H1 (cell line): Measurements from ENCODE around the gene OSBPL5. TPM values are rescaled to one million over a fixed set of nuclear protein-coding genes. Genes with fewer than 3 reads are reported as not detected.

Source experiments
- CTCF ChIA-PET: fragments of 300-600 bp; sonication (Branson Sonifier 250); formaldehyde crosslinking; loops from one replicate; lab custom pipeline; 2021; ENCODE audit not compliant: partially characterized antibody; lab: Charles Lee
- POLR2A ChIA-PET: fragments of 300-600 bp; sonication (Branson Sonifier 250); formaldehyde crosslinking; loops from one replicate; lab custom pipeline; 2021; ENCODE audit warnings: inconsistent platforms; ENCODE audit not compliant: partially characterized antibody; lab: Charles Lee
- DNase-seq, 2 experiments: peaks; one replicate each; pipeline versions ENCODE4 v3.0.0 to v3.0.0-alpha.2; 2010 to 2022; ENCODE audit warnings: low spot score in 2 of 2, low read depth in 1 of 2, mixed read lengths in 1 of 2
- FAIRE-seq: peaks from 2 replicates; lab custom pipeline; 2011; peaks lifted over from hg19 to GRCh38; lab: Jason Lieb, UNC
- H2AFZ ChIP-seq: 2 replicates; pipeline ENCODE4 v1.8.1; 2012; ENCODE audit warnings: low read length, inconsistent platforms
- H2AK5ac ChIP-seq: 2 replicates; pipeline ENCODE4 v1.6.1; 2013; ENCODE audit warnings: low read depth, low read length
- H2BK120ac ChIP-seq: replicated peaks from 2 replicates; pipeline ENCODE3; 2013; ENCODE audit warnings: low read depth, low read length, inconsistent platforms
- H2BK12ac ChIP-seq: 2 replicates; pipeline ENCODE4 v1.6.1; 2013; ENCODE audit warnings: low read depth, low read length
- H2BK15ac ChIP-seq: 2 replicates; pipeline ENCODE4 v1.6.1; 2013; ENCODE audit warnings: low read length
- H2BK20ac ChIP-seq: 2 replicates; pipeline ENCODE4 v1.6.1; 2013; ENCODE audit warnings: low read length
- H2BK5ac ChIP-seq: 2 replicates; pipeline ENCODE4 v1.6.1; 2013; ENCODE audit warnings: low read depth, low read length
- H3K14ac ChIP-seq: 2 replicates; pipeline ENCODE4 v1.6.1; 2013; ENCODE audit warnings: inconsistent platforms; ENCODE audit not compliant: insufficient read length
- H3K18ac ChIP-seq: 2 replicates; pipeline ENCODE4 v1.6.1; 2013; ENCODE audit warnings: low read length; ENCODE audit errors: extremely low read depth
- H3K23ac ChIP-seq: 2 replicates; pipeline ENCODE4 v1.6.1; 2013; ENCODE audit warnings: inconsistent platforms; ENCODE audit not compliant: insufficient read length
- H3K23me2 ChIP-seq: 2 replicates; pipeline ENCODE4 v1.6.1; 2013; ENCODE audit warnings: low read depth, low read length
- H3K27ac ChIP-seq: 2 replicates; pipeline ENCODE4 v1.6.1; 2011; ENCODE audit warnings: low read depth, low read length, inconsistent platforms
- H3K27me3 ChIP-seq, 4 experiments: replicated peaks in 1 of 4; 1 replicate in 1 of 4; 2 replicates in 3 of 4; pipeline versions ENCODE4 v1.6.1 to v1.8.1; 2011 to 2013; ENCODE audit warnings: low read length in 3 of 4, mild to moderate bottlenecking in 3 of 4, inconsistent platforms in 2 of 4, mixed read lengths in 2 of 4, moderate library complexity in 1 of 4; ENCODE audit not compliant: control insufficient read depth in 3 of 4, insufficient read depth in 3 of 4; ENCODE audit errors: extremely low read depth in 1 of 4
- H3K36me3 ChIP-seq, 4 experiments: 2 replicates each; pipeline versions ENCODE4 v1.6.1 to v1.8.1; 2011 to 2013; ENCODE audit warnings: mild to moderate bottlenecking in 4 of 4, low read length in 3 of 4, moderate library complexity in 2 of 4, control low read depth in 1 of 4, inconsistent platforms in 1 of 4; ENCODE audit not compliant: insufficient read depth in 4 of 4, control insufficient read depth in 2 of 4
- H3K4ac ChIP-seq: replicated peaks from 2 replicates; pipeline ENCODE3; 2013; ENCODE audit warnings: low read length, low read depth, mixed read lengths, inconsistent platforms; ENCODE audit not compliant: insufficient read length
- H3K4me1 ChIP-seq, 4 experiments: replicated peaks in 1 of 4; 1 replicate in 1 of 4; 2 replicates in 3 of 4; pipeline versions ENCODE4 v1.6.1 to v1.8.1; 2011 to 2013; ENCODE audit warnings: low read length in 3 of 4, inconsistent platforms in 2 of 4, mixed read lengths in 1 of 4; ENCODE audit not compliant: insufficient read depth in 4 of 4, control insufficient read depth in 3 of 4
- H3K4me2 ChIP-seq, 2 experiments: 2 replicates each; pipeline versions ENCODE4 v1.6.1 to v1.8.1; 2011 to 2013; ENCODE audit warnings: low read depth in 2 of 2, low read length in 2 of 2, control low read depth in 1 of 2, inconsistent platforms in 1 of 2, mild to moderate bottlenecking in 1 of 2; ENCODE audit not compliant: insufficient read depth in 1 of 2
- H3K4me3 ChIP-seq, 4 experiments: fragments of 200-600, 300-600 bp in 1 of 4; sonication (generic), shearing (Covaris generic), sonication (Bioruptor Twin) in 1 of 4; 2 replicates each; pipeline versions ENCODE4 v1.5.1 to v1.8.1; 2011 to 2016; ENCODE audit warnings: low read length in 4 of 4, low read depth in 3 of 4, control low read depth in 2 of 4, inconsistent platforms in 2 of 4, mild to moderate bottlenecking in 2 of 4, mixed read lengths in 1 of 4, moderate library complexity in 1 of 4; ENCODE audit not compliant: insufficient read depth in 2 of 4; ENCODE audit errors: extremely low read depth in 1 of 4
- H3K56ac ChIP-seq: replicated peaks from 2 replicates; pipeline ENCODE3; 2013; ENCODE audit warnings: low read depth, mild to moderate bottlenecking, mixed read lengths, low read length, inconsistent platforms; ENCODE audit not compliant: insufficient read length
- H3K79me1 ChIP-seq: 2 replicates; pipeline ENCODE4 v1.6.1; 2013; ENCODE audit warnings: low read depth, low read length, control low read depth
- H3K79me2 ChIP-seq, 2 experiments: 2 replicates each; pipeline versions ENCODE4 v1.6.1 to v1.8.1; 2012 to 2013; ENCODE audit warnings: low read length in 2 of 2, mild to moderate bottlenecking in 2 of 2, inconsistent platforms in 1 of 2; ENCODE audit not compliant: insufficient read depth in 2 of 2, control insufficient read depth in 1 of 2
- H3K9ac ChIP-seq, 4 experiments: replicated peaks in 1 of 4; 1 replicate in 1 of 4; 2 replicates in 3 of 4; pipeline versions ENCODE4 v1.6.1 to v1.8.1; 2011 to 2013; ENCODE audit warnings: low read depth in 3 of 4, low read length in 3 of 4, control low read depth in 2 of 4, mild to moderate bottlenecking in 2 of 4, moderate library complexity in 2 of 4, inconsistent platforms in 1 of 4; ENCODE audit errors: extremely low read depth in 1 of 4
- H3K9me3 ChIP-seq, 2 experiments: 2 replicates each; pipeline versions ENCODE4 v1.6.1 to v1.8.1; 2012 to 2013; ENCODE audit warnings: mild to moderate bottlenecking in 2 of 2, moderate library complexity in 2 of 2, control low read depth in 1 of 2, inconsistent platforms in 1 of 2, low read depth in 1 of 2, low read length in 1 of 2, mixed read lengths in 1 of 2; ENCODE audit not compliant: insufficient read depth in 2 of 2
- H4K20me1 ChIP-seq, 2 experiments: replicated peaks in 1 of 2; 2 replicates each; pipeline versions ENCODE3 to v1.8.1; 2011 to 2013; ENCODE audit warnings: inconsistent platforms in 2 of 2, low read length in 2 of 2, mild to moderate bottlenecking in 1 of 2; ENCODE audit not compliant: insufficient read depth in 2 of 2, control insufficient read depth in 1 of 2
- H4K5ac ChIP-seq: 2 replicates; pipeline ENCODE4 v1.6.1; 2013; ENCODE audit warnings: low read length, low read depth, mixed read lengths, inconsistent platforms; ENCODE audit not compliant: insufficient read length
- H4K8ac ChIP-seq: 2 replicates; pipeline ENCODE4 v1.8.0; 2013; ENCODE audit warnings: mild to moderate bottlenecking, moderate library complexity, low read length, inconsistent platforms; ENCODE audit not compliant: insufficient read depth; ENCODE audit errors: extremely low read depth
- H4K91ac ChIP-seq: replicated peaks from 2 replicates; pipeline ENCODE3; 2013; ENCODE audit warnings: low read length, mixed read lengths, inconsistent platforms; ENCODE audit not compliant: insufficient read length
- EZH2 ChIP-seq: fragments of 200-600 bp; sonication (generic); IDR thresholded peaks from 2 replicates; pipeline ENCODE4 v1.7.1; 2012; ENCODE audit warnings: low read depth, mild to moderate bottlenecking, moderate library complexity, low read length, inconsistent platforms; ENCODE audit not compliant: severe bottlenecking
- NRF1 ChIP-seq: IDR thresholded peaks from 2 replicates; pipeline ENCODE4 v1.6.1; 2011; ENCODE audit warnings: mild to moderate bottlenecking, low read depth, low read length, improper control_type of control experiment
- POLR2AphosphoS5 ChIP-seq: IDR thresholded peaks from 2 replicates; pipeline ENCODE4 v1.6.1; 2011; ENCODE audit warnings: low read depth, low read length
- RNF2 ChIP-seq: fragments of 200-900, 300-1000 bp; sonication (generic); IDR thresholded peaks from 2 replicates; pipeline ENCODE4 v1.7.1; 2016; ENCODE audit warnings: borderline replicate concordance, low read depth, mild to moderate bottlenecking, antibody characterized with exemption, low read length; ENCODE audit not compliant: poor library complexity, severe bottlenecking; ENCODE audit errors: missing control alignments
- RXRA ChIP-seq: IDR thresholded peaks from 2 replicates; pipeline ENCODE4 v1.6.1; 2011; ENCODE audit warnings: low read depth, mild to moderate bottlenecking, low read length, moderate library complexity; ENCODE audit not compliant: insufficient read depth
- SAP30 ChIP-seq: fragments of 300-600 bp; sonication (generic); IDR thresholded peaks from 2 replicates; pipeline ENCODE4 v1.7.1; 2012; ENCODE audit warnings: low read length, moderate library complexity, mild to moderate bottlenecking, inconsistent platforms; ENCODE audit not compliant: insufficient read depth, insufficient replicate concordance
- SRF ChIP-seq: IDR thresholded peaks from 2 replicates; pipeline ENCODE4 v1.6.1; 2011; ENCODE audit warnings: mild to moderate bottlenecking, low read depth, low read length, moderate library complexity
- ZNF274 ChIP-seq: IDR thresholded peaks from 2 replicates; pipeline ENCODE4 v1.7.0; 2012; ENCODE audit warnings: low read length, borderline replicate concordance; ENCODE audit errors: extremely low read depth
- WGBS, 2 experiments: shearing (Covaris generic) in 1 of 2; methylation state at CpG; one replicate each; pipeline versions ENCODE4 v1.1.6 to v1.1.7; 2013 to 2015; ENCODE audit warnings: low lambda C conversion rate in 2 of 2, mixed read lengths in 2 of 2, inconsistent platforms in 1 of 2, low coverage in 1 of 2, missing lambda C conversion rate in 1 of 2; ENCODE audit not compliant: insufficient replicate concordance in 2 of 2, insufficient coverage in 1 of 2, insufficient read length in 1 of 2; ENCODE audit errors: extremely low coverage in 1 of 2, missing lambda C conversion rate in 1 of 2; 5-methylcytosine and 5-hydroxymethylcytosine counted together
- polyA plus RNA-seq, 7 experiments: library from polyadenylated mRNA; depleted of rRNA in 3 of 7; stranded (reverse) in 5 of 7; unstranded in 2 of 7; fragments of >200 nt in 5 of 7; fragments of 200-250 nt in 2 of 7; gene quantifications; 1 replicate in 5 of 7; 2 replicates in 1 of 7; 4 replicates in 1 of 7; pipeline versions ENCODE4 v1.2.1 to v1.2.3, GENCODE V29; 2011 to 2013; ENCODE audit warnings: missing spikeins in 2 of 7, mixed read lengths in 2 of 7
- total RNA-seq: library from RNA; stranded (reverse); fragmentation: NEBNext Ultra II Directional; extraction: Animal tissue kit (Norgen Biotek cat#: 25700); gene quantifications from 2 replicates; pipeline ENCODE4 v1.2.1, GENCODE V29; 2021

The OSBPL5 gene
- total and polyA plus RNA-seq, 2 of the 8 experiments (the other 6 are each of a cell fraction or from before 2014, with no cell fraction given), result 3.4 to 9.9 TPM

DNA sequence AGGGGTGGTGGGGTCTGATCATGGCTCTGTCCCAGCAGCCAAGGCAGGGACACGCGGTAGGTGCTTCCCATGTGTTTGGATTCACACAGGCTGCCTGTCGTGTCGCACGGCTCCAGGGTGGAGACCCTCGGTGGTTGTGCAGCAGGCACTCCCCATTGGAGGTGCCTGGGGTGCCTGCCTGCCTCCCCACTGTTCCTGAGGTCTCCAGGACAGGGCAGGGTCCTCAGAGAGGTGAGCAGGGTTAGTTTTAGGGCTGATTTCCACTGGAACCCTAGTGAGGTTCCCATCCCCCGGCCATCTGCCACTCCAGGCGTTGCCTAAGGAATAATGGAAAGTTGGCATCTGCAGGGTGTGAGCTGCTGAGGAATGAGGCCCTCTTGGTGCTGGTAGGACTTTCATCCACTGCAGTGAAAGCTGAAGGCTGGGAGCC lies 32.3 kb downstream of the OSBPL5 start:
- ChIA-PET POLR2A (no interaction called here), CTCF (interaction anchor here (0.6 to 3.7 kb wide), 3 partner anchors 24 to 95 kb away, joined by 3 to 36 read pairs (median 4); no protein-coding TSS in a partner anchor)
- no peaks in the 10 kb centered on the region; a peak in 1 of 7 replicates for H3K27me3 ChIP-seq
- no peak overlapping the region for H2BK120ac ChIP-seq
- H2BK5ac ChIP-seq, result peak overlapping the region; percentile 56; the same call in 1 of the 2 replicates
- FAIRE-seq, result no peak
- no peak overlapping the region for H4K5ac ChIP-seq
- TF ChIP-seq SRF, result no peak
- TF ChIP-seq SAP30, result no peak
- TF ChIP-seq RNF2, result no peak
- no peak for TF ChIP-seq EZH2
- no peak for TF ChIP-seq POLR2AphosphoS5
- TF ChIP-seq RXRA, result no peak
- TF ChIP-seq ZNF274, result no peak
- no peak for TF ChIP-seq NRF1
- H3K4ac ChIP-seq, result no peak overlapping the region
- H3K4me2 ChIP-seq, result no peak overlapping the region
- H3K79me1 ChIP-seq, result no peaks in the 10 kb centered on the region
- H3K9me3 ChIP-seq, result no peaks in the 10 kb centered on the region
- H3K23ac ChIP-seq, result no peak overlapping the region
- H3K36me3 ChIP-seq, result no peaks in the 10 kb centered on the region
- H3K23me2 ChIP-seq, result peaks cover 8% of the 10 kb centered on the region; the same call in 1 of the 2 replicates
- no peak overlapping the region for H2BK15ac ChIP-seq
- no peak overlapping the region for H3K9ac ChIP-seq
- peak overlapping the region; percentile 19; the same call in 1 of the 2 replicates for H3K18ac ChIP-seq
- no peak overlapping the region for H3K56ac ChIP-seq
- DNase-seq, result no peak
- H3K27ac ChIP-seq, result no peak overlapping the region
- no peak overlapping the region for H2BK20ac ChIP-seq
- no peak overlapping the region for H4K8ac ChIP-seq
- WGBS, 2 experiments, result 90% methylated on average over 8 of the region's 8 CpGs; no CpG with 5 or more reads in 1 of the 2 experiments
- no peaks in the 10 kb centered on the region for H3K79me2 ChIP-seq
- peaks cover 0 to 9% (median 3%) of the 10 kb centered on the region in 4 experiments; a peak in 3 of 7 replicates for H3K4me1 ChIP-seq
- H3K4me3 ChIP-seq, result no peak overlapping the region
- no peak overlapping the region for H2AK5ac ChIP-seq
- no peak overlapping the region for H3K14ac ChIP-seq
- H2BK12ac ChIP-seq, result peak overlapping the region; percentile 75; the same call in 1 of the 2 replicates
- H4K20me1 ChIP-seq, result peaks cover 0 to 5% of the 10 kb centered on the region in 2 experiments
- no peak overlapping the region for H2AFZ ChIP-seq
- H4K91ac ChIP-seq, result peak overlapping the region; percentile 51
